Measurements from ENCODE around the gene ARPC1A.

The ARPC1A gene

DNA sequence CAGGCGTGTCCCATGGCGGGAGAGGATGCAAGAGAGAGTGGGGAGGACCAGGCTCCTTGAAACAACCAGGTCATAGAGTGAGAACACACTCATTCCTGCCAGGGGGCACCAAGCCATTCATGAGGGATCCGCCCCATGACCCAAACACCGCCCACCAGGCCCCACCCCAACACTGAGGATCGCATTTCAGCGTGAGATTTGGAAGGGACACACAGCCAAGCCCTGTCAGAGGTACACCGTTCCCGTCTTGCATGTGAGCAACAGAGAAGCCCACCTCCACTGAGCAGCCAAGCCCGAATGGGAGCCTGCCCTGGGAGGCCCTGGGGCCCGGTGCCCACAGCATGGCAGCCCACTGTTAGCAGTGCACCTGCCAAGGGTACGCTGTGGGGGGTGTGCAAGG, 40.9 kb downstream of the ARPC1A start:
- POLR2A ChIA-PET = no interaction called here
- no peak for DNase-seq (ENCODE audit: extremely low spot score)
- CTCF ChIA-PET = interaction anchor here (1.0 to 2.2 kb wide), 4 partner anchors 11 to 380 kb away, joined by 3 to 7 read pairs (median 4); no protein-coding TSS in a partner anchor
- TF ChIP-seq, protein P1, sequence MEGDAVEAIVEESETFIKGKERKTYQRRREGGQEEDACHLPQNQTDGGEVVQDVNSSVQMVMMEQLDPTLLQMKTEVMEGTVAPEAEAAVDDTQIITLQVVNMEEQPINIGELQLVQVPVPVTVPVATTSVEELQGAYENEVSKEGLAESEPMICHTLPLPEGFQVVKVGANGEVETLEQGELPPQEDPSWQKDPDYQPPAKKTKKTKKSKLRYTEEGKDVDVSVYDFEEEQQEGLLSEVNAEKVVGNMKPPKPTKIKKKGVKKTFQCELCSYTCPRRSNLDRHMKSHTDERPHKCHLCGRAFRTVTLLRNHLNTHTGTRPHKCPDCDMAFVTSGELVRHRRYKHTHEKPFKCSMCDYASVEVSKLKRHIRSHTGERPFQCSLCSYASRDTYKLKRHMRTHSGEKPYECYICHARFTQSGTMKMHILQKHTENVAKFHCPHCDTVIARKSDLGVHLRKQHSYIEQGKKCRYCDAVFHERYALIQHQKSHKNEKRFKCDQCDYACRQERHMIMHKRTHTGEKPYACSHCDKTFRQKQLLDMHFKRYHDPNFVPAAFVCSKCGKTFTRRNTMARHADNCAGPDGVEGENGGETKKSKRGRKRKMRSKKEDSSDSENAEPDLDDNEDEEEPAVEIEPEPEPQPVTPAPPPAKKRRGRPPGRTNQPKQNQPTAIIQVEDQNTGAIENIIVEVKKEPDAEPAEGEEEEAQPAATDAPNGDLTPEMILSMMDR (IDR thresholded peaks at IDR 0.05; ENCODE audit: control extremely low read depth, extremely low read depth, low read depth, missing control alignments) = no peak

DNA sequence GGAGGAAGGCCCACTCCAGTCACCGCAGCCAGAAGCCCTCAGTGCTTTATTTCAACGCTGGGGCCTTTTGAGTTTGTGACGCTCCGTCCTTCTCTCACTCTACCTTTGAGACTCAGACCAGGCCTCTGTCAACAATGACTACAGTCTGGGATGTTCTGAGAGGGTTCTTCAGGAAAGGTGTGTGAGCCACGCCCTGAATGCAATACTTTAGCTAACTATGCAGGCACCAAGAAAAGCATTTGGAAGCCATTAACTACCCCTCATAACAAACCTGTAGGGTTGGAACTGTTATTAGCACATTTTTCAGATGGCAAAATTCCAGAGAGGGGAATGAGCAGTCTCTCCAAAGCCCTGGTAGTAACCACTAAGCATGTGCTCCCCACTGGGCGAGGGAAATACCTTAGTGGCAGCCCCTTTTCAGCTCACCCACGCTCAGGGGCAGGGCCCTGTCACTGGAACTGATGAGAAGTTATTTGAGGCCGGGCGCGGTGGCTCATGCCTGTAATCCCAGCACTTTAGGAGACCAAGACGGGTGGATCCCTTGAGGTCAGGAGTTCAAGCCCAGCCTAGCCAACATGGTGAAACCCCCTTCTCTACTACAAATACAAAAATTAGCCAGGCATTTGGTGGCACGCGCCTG, 43.2 kb downstream of the ARPC1A start:
- POLR2A ChIA-PET = no interaction called here
- CTCF ChIA-PET = interaction anchor here (2.2 kb wide), 2 partner anchors 9 to 17 kb away, joined by 5 to 7 read pairs; no protein-coding TSS in a partner anchor
- TF ChIP-seq, protein P1 (IDR thresholded peaks at IDR 0.05; ENCODE audit: control extremely low read depth, extremely low read depth, low read depth, missing control alignments) = no peak
- DNase-seq (ENCODE audit: extremely low spot score) = no peak

DNA sequence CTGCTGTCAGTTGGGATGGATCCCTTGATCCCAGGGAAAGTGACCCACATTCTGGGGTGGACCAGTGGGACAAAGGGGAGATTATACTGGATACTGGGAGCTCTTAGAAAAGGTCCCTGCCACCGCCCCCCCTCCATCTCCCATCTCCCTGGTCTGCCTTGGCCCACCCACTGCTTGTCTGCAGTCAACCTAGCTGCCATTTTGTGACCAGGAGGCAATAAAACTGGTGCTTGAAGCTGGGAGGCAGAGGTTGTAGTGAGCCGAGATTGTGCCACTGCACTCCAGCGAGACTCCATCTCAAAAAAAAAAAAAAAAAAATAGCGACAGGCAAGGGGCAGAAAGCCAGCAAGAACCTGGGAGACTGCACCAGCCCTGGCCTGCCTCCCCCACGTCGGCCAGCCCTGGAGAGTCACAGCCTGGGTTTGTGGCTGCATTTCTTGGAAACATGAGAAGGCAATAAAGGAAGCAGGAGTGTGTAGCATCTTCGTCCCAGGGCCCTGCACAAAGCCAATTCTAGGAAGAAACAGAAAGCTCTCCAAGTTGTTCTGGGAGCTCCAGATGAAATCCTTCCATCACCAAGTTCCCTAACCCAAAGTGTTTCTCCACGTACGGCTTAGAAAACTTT, 44.2 kb downstream of the ARPC1A start:
- ChIA-PET CTCF (interaction anchor here (1.4 kb wide), 1 partner anchor 9 kb away, joined by 6 read pairs; no protein-coding TSS in a partner anchor), POLR2A (no interaction called here)
- DNase-seq (ENCODE audit: extremely low spot score) = no peak
- TF ChIP-seq, protein P1 (IDR thresholded peaks at IDR 0.05; ENCODE audit: control extremely low read depth, extremely low read depth, low read depth, missing control alignments) = no peak

DNA sequence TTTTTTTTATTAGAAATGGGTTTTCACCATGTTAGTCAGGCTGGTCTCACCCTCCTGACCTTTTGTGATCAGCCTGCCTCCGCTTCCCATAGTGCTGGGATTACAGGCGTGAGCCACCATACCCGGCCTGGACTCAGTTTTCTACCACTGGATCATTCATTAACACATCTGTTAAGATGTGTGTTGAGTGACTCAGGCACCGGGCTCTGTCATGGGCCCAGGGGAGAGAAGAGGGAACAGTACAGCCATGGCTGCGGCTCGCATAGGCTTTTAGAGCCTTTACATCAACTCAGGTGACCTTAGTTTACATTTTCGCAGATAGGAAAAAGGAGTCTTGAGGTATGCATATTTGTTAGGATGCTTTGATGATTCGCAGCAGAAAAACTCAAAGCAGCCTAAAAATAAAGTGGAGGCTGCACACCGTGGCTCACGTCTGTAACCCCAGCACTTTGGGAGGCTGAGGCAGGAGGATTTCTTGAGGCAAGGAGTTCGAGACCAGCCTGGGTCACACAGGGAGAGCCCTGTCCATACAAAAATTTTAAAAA, 45.8 kb downstream of the ARPC1A start:
- CTCF ChIA-PET = no interaction called here
- no peak for DNase-seq (ENCODE audit: extremely low spot score)
- TF ChIP-seq, protein P1 (IDR thresholded peaks at IDR 0.05; ENCODE audit: control extremely low read depth, extremely low read depth, low read depth, missing control alignments) = no peak
- POLR2A ChIA-PET = no interaction called here

DNA sequence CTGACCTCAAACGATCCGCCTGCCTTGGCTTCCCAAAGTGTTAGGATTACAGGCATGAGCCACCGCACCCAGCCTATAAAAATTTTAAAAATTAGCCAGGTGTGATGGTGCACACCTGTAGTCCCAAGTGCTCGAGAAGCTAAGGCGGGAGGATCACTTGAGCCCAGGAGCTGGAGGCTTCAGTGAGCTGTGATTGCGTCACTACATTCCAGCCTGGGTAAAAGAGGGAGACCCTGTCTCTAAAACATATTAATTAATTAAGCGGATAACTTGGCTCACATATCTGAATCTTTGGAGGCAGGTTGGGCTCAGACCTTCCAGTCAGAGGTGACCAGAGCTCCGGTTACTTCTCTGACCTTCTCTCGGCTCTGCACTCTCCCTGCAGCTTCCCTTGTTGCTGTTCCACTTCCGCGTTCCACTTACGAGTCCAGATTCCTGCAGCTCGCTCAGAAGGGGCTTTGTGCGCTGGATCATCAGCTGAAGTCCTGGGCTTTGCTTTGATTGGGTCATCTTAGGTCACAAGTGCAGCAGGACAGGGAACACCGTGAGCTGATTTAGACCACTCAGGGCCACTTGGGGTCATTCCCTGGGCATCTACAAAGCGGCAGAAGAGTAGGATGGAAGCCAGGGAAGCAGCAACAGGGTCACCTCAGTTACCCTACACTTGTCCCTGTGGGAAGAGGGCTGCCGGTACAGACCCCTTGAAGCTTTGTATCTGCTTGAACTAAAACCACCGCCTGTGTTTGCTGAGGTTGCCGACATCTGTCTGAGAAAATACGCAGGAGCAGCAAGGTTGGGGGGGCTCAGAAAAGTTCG, 46.8 kb downstream of the ARPC1A start:
- DNase-seq (ENCODE audit: extremely low spot score) = no peak
- ChIA-PET POLR2A (no interaction called here), CTCF (interaction anchor here (1.0 kb wide), 1 partner anchor 8 kb away, joined by 3 read pairs; no protein-coding TSS in a partner anchor)
- TF ChIP-seq, protein P1 (IDR thresholded peaks at IDR 0.05; ENCODE audit: control extremely low read depth, extremely low read depth, low read depth, missing control alignments) = no peak

Data from GM10248 (cell line).